NT2/D1 (cell line): ENCODE results near the gene SARS1.

ENCODE experiments used
- SUZ12 ChIP-seq: IDR thresholded peaks from 2 replicates; pipeline ENCODE4 v1.6.1; 2011; ENCODE audit not compliant: insufficient read length, insufficient read depth; ENCODE audit errors: extremely low read depth
- YY1 ChIP-seq: IDR thresholded peaks from 2 replicates; pipeline ENCODE4 v1.6.1; 2011; ENCODE audit not compliant: insufficient read length, insufficient read depth
- ZNF274 ChIP-seq: IDR thresholded peaks from 2 replicates; pipeline ENCODE4 v1.6.1; 2011; ENCODE audit warnings: mild to moderate bottlenecking, low read depth, low read length

GRCh38 chr1:109273570-109274288, 60.0 kb downstream of the SARS1 start:
- TF ChIP-seq YY1 = no peak
- TF ChIP-seq ZNF274 = no peak
- no peak for TF ChIP-seq SUZ12
